Hepatocyte (in vitro differentiated cells): ENCODE data around the gene ODF2. TPM values are rescaled to one million over a fixed set of nuclear protein-coding genes. Genes with fewer than 3 reads are reported as not detected.
"Not testable (repeated sequence)": the region's sequence is repeated elsewhere in the genome, so short reads cannot be mapped to it uniquely, and the experiment has no call there.

Source experiments
- DNase-seq: peaks from one replicate; pipeline ENCODE4 v3.0.0-alpha.2; 2016; ENCODE audit warnings: low spot score
- H2AFZ ChIP-seq: fragments of 200-600 bp; sonication (generic); 2 replicates; pipeline ENCODE4 v1.6.0; 2016; ENCODE audit warnings: antibody characterized with exemption, mild to moderate bottlenecking
- H3K27ac ChIP-seq: fragments of 200-600 bp; sonication (generic); 2 replicates; pipeline ENCODE4 v1.5.1; 2016; ENCODE audit warnings: mild to moderate bottlenecking
- H3K27me3 ChIP-seq: fragments of 200-600 bp; sonication (generic); 2 replicates; pipeline ENCODE4 v1.6.1; 2016
- H3K36me3 ChIP-seq: fragments of 200-600 bp; sonication (generic); replicated peaks from 2 replicates; pipeline ENCODE4 v1.5.1; 2016; ENCODE audit warnings: low read depth; ENCODE audit not compliant: insufficient read depth
- H3K4me1 ChIP-seq: fragments of 200-600 bp; sonication (generic); 2 replicates; pipeline ENCODE4 v1.5.1; 2016; ENCODE audit warnings: mild to moderate bottlenecking, moderate library complexity; ENCODE audit not compliant: insufficient read depth
- H3K4me2 ChIP-seq: fragments of 200-600 bp; sonication (generic); 2 replicates; pipeline ENCODE4 v1.6.0; 2016
- H3K4me3 ChIP-seq: fragments of 200-600 bp; sonication (generic); 2 replicates; pipeline ENCODE4 v1.5.1; 2016; ENCODE audit warnings: mild to moderate bottlenecking
- H3K79me2 ChIP-seq: fragments of 200-600 bp; sonication (generic); 2 replicates; pipeline ENCODE4 v1.6.0; 2017; ENCODE audit warnings: mild to moderate bottlenecking
- H3K9me2 ChIP-seq: fragments of 200-600 bp; sonication (generic); replicated peaks from 2 replicates; pipeline ENCODE4 v1.6.0; 2017; ENCODE audit warnings: mild to moderate bottlenecking; ENCODE audit not compliant: insufficient read depth
- H3K9me3 ChIP-seq: fragments of 200-600 bp; sonication (generic); 2 replicates; pipeline ENCODE4 v1.5.1; 2016; ENCODE audit warnings: low read depth, mild to moderate bottlenecking
- H4K20me1 ChIP-seq: fragments of 200-600 bp; sonication (generic); 2 replicates; pipeline ENCODE4 v1.6.0; 2016; ENCODE audit warnings: mild to moderate bottlenecking; ENCODE audit not compliant: insufficient read depth, poor library complexity, severe bottlenecking
- EZH2 ChIP-seq: fragments of 200-600 bp; sonication (generic); IDR thresholded peaks from 2 replicates; pipeline ENCODE4 v1.6.1; 2016; ENCODE audit warnings: antibody characterized with exemption, mild to moderate bottlenecking, borderline replicate concordance
- EZH2phosphoT487 ChIP-seq: fragments of 200-600 bp; sonication (generic); IDR thresholded peaks from one replicate; pipeline ENCODE4 v1.6.1; 2018; ENCODE audit warnings: antibody characterized with exemption, mild to moderate bottlenecking, low read depth, moderate library complexity; ENCODE audit not compliant: unreplicated experiment, severe bottlenecking
- WGBS: methylation state at CpG from one replicate; pipeline ENCODE4 v1.1.6; 2016; ENCODE audit warnings: low lambda C conversion rate; ENCODE audit errors: missing lambda C conversion rate; 5-methylcytosine and 5-hydroxymethylcytosine counted together
- polyA plus RNA-seq: library from polyadenylated mRNA; unstranded; fragments of >200 nt; fragmentation: Nextera tagmentation; extraction: Ambion mirVana; gene quantifications from 2 replicates; pipeline ENCODE4 v1.2.1, GENCODE V29; 2016
- total RNA-seq: library from RNA; depleted of rRNA; stranded (reverse); fragments of >200 nt; gene quantifications from 2 replicates; pipeline ENCODE4 v1.2.3, GENCODE V29; 2014
- TF ChIP-seq, protein P1 (sequence below): fragments of 200-600 bp; sonication (generic); IDR thresholded peaks from 2 replicates; pipeline ENCODE4 v1.5.1; 2016; ENCODE audit warnings: antibody characterized with exemption, mild to moderate bottlenecking; ENCODE audit not compliant: poor library complexity

The ODF2 gene
- total and polyA plus RNA-seq, 2 experiments from 2014 or later: 18.4 to 20.5 TPM

DNA sequence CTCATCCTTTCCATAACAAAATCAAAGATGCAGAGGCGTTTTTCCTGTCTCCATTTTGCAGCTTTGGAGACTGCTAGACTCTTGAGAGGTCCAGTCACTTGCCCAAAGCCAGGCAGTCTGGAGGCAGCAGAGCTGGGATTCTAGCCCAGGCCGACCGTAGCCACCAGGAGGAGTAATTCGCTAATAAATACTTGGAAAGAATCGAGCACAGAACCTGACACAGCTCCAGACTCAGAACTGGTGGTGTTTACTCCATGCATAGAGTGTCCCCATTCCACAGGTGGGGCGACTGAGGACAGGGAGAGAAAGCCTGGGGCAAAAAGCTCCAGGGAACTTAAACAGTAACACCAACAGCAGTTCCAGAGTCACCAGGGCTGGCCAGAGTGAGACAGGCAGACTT lies 45.8 kb upstream of the ODF2 start:
- TF ChIP-seq EZH2 (no peak), EZH2phosphoT487 (no peak)
- TF ChIP-seq, protein P1, sequence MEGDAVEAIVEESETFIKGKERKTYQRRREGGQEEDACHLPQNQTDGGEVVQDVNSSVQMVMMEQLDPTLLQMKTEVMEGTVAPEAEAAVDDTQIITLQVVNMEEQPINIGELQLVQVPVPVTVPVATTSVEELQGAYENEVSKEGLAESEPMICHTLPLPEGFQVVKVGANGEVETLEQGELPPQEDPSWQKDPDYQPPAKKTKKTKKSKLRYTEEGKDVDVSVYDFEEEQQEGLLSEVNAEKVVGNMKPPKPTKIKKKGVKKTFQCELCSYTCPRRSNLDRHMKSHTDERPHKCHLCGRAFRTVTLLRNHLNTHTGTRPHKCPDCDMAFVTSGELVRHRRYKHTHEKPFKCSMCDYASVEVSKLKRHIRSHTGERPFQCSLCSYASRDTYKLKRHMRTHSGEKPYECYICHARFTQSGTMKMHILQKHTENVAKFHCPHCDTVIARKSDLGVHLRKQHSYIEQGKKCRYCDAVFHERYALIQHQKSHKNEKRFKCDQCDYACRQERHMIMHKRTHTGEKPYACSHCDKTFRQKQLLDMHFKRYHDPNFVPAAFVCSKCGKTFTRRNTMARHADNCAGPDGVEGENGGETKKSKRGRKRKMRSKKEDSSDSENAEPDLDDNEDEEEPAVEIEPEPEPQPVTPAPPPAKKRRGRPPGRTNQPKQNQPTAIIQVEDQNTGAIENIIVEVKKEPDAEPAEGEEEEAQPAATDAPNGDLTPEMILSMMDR: peak; percentile 12
- 39% methylated on average over 6 of the region's 6 CpGs for WGBS

DNA sequence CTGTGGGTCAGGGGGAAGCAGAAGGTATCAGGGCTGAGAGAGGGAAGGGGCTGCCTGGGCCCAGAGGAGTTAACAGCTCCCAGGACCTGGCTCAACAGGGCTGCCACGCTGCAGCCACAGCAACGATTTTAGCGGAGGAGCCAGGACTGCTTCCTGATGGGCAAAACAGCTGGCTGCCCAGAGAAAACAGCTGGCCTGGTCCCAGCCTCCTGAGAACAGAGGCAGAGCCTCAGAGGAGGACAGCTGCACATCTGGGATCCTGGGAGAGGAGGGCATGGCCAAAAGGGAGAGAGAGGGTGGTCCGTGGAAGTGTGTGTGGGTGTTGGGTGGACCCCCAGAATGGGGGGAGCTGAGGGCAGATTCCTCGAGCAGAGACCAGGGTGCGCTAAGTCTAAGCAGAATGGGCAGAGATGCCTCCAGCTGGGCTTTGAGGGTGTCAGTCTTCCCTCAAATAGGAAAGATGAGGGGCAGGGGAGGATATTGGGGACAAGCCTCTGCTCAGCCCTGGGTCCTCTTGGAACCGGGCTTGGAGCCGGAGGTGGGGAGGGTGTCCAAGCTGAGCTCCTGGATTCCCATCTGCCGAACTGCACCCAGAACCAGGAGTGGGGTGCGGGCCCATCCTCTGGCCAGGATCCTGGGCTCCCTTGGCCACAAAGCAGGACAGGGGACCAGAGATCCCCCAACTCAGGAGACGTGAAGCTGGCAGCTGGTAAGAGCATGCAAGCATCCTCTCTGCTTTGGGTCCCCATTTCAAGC lies 44.3 kb upstream of the ODF2 start:
- H3K4me3 ChIP-seq: no peak overlapping the region
- no peak overlapping the region for H3K4me2 ChIP-seq
- 61% methylated on average over 11 of the region's 11 CpGs for WGBS
- H3K27me3 ChIP-seq: peaks cover 30% of the 10 kb centered on the region
- no peaks in the 10 kb centered on the region for H3K9me3 ChIP-seq
- H3K79me2 ChIP-seq: no peaks in the 10 kb centered on the region
- no peaks in the 10 kb centered on the region for H3K9me2 ChIP-seq
- H3K27ac ChIP-seq: no peak overlapping the region
- no peaks in the 10 kb centered on the region for H4K20me1 ChIP-seq
- no peak overlapping the region for H2AFZ ChIP-seq
- H3K4me1 ChIP-seq: no peaks in the 10 kb centered on the region
- DNase-seq: peak; percentile 1
- TF ChIP-seq, protein P1: no peak
- TF ChIP-seq EZH2phosphoT487 (no peak), EZH2 (no peak)
- H3K36me3 ChIP-seq: no peaks in the 10 kb centered on the region

More for the DNA sequence above, 45.8 kb upstream of the ODF2 start:
- no peaks in the 10 kb centered on the region for H4K20me1 ChIP-seq
- no peaks in the 10 kb centered on the region for H3K36me3 ChIP-seq
- H3K9me3 ChIP-seq: no peaks in the 10 kb centered on the region
- H3K4me2 ChIP-seq: no peak overlapping the region
- no peaks in the 10 kb centered on the region for H3K4me1 ChIP-seq
- no peaks in the 10 kb centered on the region for H3K9me2 ChIP-seq
- no peak overlapping the region for H2AFZ ChIP-seq
- H3K27ac ChIP-seq: no peak overlapping the region
- DNase-seq: no peak
- no peaks in the 10 kb centered on the region for H3K79me2 ChIP-seq
- H3K4me3 ChIP-seq: no peak overlapping the region
- peaks cover 24% of the 10 kb centered on the region for H3K27me3 ChIP-seq

DNA sequence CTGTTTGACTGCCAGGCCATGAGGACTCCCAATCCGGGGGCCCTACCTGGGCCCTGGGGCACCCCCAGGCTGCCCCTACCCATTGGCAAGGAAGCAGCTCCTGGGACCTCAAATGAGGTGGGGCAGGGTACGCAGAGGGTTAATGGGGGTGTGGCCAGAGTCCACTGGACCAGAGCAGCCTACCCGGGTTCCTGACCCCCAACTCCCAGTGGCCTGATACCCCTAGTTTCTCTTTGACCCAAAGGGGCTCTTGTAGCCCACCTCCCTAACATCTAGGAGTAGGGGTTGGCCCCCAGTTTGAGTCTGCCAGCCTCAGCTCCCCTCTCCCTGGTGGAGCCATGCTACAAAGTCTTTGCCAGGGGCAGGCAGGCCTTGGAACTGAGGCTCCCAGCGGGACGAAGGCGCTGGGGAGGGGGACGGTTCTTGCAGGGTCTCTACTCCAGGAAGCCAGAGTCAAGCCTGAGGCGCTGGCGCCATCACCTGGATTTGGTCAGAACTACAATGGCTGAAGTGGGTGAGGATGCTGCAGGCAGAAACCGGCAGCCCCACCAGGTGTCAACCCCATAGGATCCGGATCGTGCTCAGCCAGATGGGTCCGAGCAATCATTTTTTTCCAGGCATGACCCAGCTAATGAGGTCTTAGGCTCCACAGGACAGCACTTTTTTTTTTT lies 43.6 kb upstream of the ODF2 start:
- Histone ChIP-seq H4K20me1 (no peaks in the 10 kb centered on the region), H3K4me1 (no peaks in the 10 kb centered on the region), H3K9me2 (no peaks in the 10 kb centered on the region), H3K4me2 (no peak overlapping the region), H3K9me3 (no peaks in the 10 kb centered on the region), H3K4me3 (no peak overlapping the region), H3K79me2 (no peaks in the 10 kb centered on the region), H3K27me3 (peaks cover 33% of the 10 kb centered on the region), H2AFZ (no peak overlapping the region), H3K36me3 (no peaks in the 10 kb centered on the region), H3K27ac (no peak overlapping the region)
- DNase-seq: peak; percentile 56
- WGBS: 25% methylated on average over 13 of the region's 13 CpGs
- TF ChIP-seq EZH2 (no peak), EZH2phosphoT487 (no peak)
- TF ChIP-seq, protein P1: peak; percentile 54

DNA sequence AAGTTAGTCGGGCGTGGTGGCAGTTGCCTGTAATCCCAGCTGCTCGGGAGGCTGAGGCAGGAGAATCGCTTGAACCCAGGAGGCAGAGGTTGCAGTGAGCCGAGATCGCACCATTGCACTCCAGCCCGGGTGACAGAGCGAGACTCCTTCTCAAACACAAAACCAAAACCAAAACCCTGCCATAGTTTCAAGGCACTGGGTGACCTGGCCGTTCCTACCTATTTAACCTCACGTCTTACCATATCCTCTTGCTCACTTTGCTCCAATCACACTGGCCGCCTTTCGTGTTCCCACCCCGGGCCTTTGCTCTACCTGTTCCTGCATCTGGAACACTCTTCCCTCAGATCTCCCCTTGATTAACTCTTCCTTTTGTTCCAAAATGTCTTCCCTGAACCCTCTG lies 42.1 kb upstream of the ODF2 start:
- WGBS: 90% methylated on average over 13 of the region's 13 CpGs
- not testable (repeated sequence) for DNase-seq, H3K9me3 ChIP-seq, H3K4me1 ChIP-seq, H4K20me1 ChIP-seq, H3K4me3 ChIP-seq, H3K4me2 ChIP-seq, H3K79me2 ChIP-seq, H3K36me3 ChIP-seq, H3K27ac ChIP-seq, H3K9me2 ChIP-seq, H2AFZ ChIP-seq
- peaks cover 25% of the 10 kb centered on the region for H3K27me3 ChIP-seq
